Measurements from ENCODE around the gene MAD1L1. TPM values are rescaled to one million over a fixed set of nuclear protein-coding genes. Genes with fewer than 3 reads are reported as not detected.

Gene MAD1L1
- total and polyA plus RNA-seq, 7 donors = 11.7 to 17.5 (median 15.6) TPM

DNA sequence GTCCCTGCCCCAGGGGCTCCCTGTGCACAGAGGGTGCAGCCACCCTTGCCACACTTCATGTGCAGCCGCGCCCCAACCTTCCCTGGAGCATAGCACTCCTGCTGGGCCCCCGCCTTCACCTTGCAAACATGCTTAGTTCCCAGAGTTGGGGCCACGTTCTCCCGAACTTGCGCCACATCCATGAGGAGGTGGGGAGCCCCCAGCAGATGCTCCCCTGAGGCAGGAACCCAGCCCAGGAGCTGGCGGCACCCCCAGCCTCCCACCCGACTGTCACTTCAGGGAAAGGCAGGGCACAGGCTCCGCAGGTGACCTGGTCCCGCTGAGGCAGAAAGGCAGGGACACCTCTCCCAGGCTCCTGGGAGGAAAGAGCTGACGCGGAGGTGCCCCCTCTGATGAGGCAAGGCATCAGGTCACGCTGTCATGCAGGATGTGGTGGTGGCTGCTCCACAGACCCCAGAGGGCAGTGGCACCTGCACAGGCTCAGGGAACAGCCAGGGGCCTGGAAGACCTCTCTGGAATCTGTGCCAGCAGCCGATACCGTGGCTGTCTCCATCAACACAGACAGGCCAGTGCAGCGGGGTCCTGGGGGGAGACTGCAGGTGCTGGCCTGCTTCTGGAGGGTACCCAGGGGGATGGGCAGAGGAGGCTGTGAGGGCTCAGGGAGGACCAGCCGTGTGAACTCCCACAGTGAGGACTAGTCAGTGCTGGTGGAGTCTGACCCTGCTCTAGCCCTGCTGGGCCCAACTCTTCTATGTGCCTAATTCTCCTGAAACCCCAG is 221.3 kb downstream of the MAD1L1 start:
- peak; percentile 9 to 48 for DNase-seq
- H3K4me1 ChIP-seq = peaks cover 16% of the 10 kb centered on the region
- TF ChIP-seq, protein P1, sequence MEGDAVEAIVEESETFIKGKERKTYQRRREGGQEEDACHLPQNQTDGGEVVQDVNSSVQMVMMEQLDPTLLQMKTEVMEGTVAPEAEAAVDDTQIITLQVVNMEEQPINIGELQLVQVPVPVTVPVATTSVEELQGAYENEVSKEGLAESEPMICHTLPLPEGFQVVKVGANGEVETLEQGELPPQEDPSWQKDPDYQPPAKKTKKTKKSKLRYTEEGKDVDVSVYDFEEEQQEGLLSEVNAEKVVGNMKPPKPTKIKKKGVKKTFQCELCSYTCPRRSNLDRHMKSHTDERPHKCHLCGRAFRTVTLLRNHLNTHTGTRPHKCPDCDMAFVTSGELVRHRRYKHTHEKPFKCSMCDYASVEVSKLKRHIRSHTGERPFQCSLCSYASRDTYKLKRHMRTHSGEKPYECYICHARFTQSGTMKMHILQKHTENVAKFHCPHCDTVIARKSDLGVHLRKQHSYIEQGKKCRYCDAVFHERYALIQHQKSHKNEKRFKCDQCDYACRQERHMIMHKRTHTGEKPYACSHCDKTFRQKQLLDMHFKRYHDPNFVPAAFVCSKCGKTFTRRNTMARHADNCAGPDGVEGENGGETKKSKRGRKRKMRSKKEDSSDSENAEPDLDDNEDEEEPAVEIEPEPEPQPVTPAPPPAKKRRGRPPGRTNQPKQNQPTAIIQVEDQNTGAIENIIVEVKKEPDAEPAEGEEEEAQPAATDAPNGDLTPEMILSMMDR (IDR thresholded peaks at IDR 0.05) = no peak
- H3K4me3 ChIP-seq = no peak overlapping the region
- ATAC-seq = no peak
- intact Hi-C loops (cut with DNase I) = no loop called here
- WGBS, 3 donors = 94 to 96% (median 95%) methylated on average over 17 of the region's 17 CpGs
- H3K27ac ChIP-seq = no peak overlapping the region
- no peaks in the 10 kb centered on the region for H3K27me3 ChIP-seq (ENCODE audit: insufficient read depth in 3 of 3, low read length in 2 of 3)
- H3K9me3 ChIP-seq = no peaks in the 10 kb centered on the region
- no peaks in the 10 kb centered on the region for H3K36me3 ChIP-seq (ENCODE audit: insufficient read depth in 1 of 2, low read depth in 1 of 2)

- no peak overlapping the region for H3K4me3 ChIP-seq
- H3K9me3 ChIP-seq = no peaks in the 10 kb centered on the region
- TF ChIP-seq, protein P1 (IDR thresholded peaks at IDR 0.05) = no peak
- peaks cover 16% of the 10 kb centered on the region for H3K4me1 ChIP-seq
- no peaks in the 10 kb centered on the region for H3K27me3 ChIP-seq (ENCODE audit: insufficient read depth in 3 of 3, low read length in 2 of 3)
- WGBS, 3 donors = 91 to 92% (median 92%) methylated on average over 24 to 29 of the region's 29 CpGs
- ATAC-seq = no peak
- no peaks in the 10 kb centered on the region for H3K36me3 ChIP-seq (ENCODE audit: insufficient read depth in 1 of 2, low read depth in 1 of 2)
- DNase-seq = peak; percentile 9 to 20
- no peak overlapping the region for H3K27ac ChIP-seq
- intact Hi-C loops (cut with DNase I) = no loop called here
Observed at GRCh38 chr7:2010551-2011265, 222.0 kb downstream of the MAD1L1 start.

- WGBS, 3 donors = 81 to 90% (median 88%) methylated on average over 17 of the region's 17 CpGs
- Histone ChIP-seq H3K36me3 (ENCODE audit: insufficient read depth in 1 of 2, low read depth in 1 of 2) (no peaks in the 10 kb centered on the region), H3K4me1 (peaks cover 16% of the 10 kb centered on the region), H3K4me3 (no peak overlapping the region), H3K27ac (peak overlapping the region; percentile 71), H3K27me3 (ENCODE audit: insufficient read depth in 3 of 3, low read length in 2 of 3) (no peaks in the 10 kb centered on the region), H3K9me3 (no peaks in the 10 kb centered on the region)
- ATAC-seq (peak in 1 of 4 donors; percentile 31), DNase-seq (peak; percentile 1 to 34)
- TF ChIP-seq, protein P1 (IDR thresholded peaks at IDR 0.05) = no peak
- intact Hi-C loops (cut with DNase I) = no loop called here
Observed at GRCh38 chr7:2010101-2010500, 222.6 kb downstream of the MAD1L1 start.

- no peaks in the 10 kb centered on the region for H3K27me3 ChIP-seq (ENCODE audit: insufficient read depth in 3 of 3, low read length in 2 of 3)
- no peak overlapping the region for H3K4me3 ChIP-seq
- 76 to 83% (median 79%) methylated on average over 14 to 16 of the region's 16 CpGs for WGBS, 3 donors
- H3K36me3 ChIP-seq (ENCODE audit: insufficient read depth in 1 of 2, low read depth in 1 of 2) = no peaks in the 10 kb centered on the region
- intact Hi-C loops (cut with DNase I) = no loop called here
- TF ChIP-seq, protein P1 (IDR thresholded peaks at IDR 0.05) = no peak
- DNase-seq (peak; percentile 13 to 61), ATAC-seq (peak; percentile 28 to 48 (median 35))
- peak overlapping the region; percentile 71 for H3K27ac ChIP-seq
- H3K4me1 ChIP-seq = peaks cover 16% of the 10 kb centered on the region
- no peaks in the 10 kb centered on the region for H3K9me3 ChIP-seq
Observed at GRCh38 chr7:2009541-2010001, 223.2 kb downstream of the MAD1L1 start.
